SK-N-SH (cell line): ENCODE measurements around the gene C8B.

Experiments
- CHD2 ChIP-seq: fragments of 150-350 bp; IDR thresholded peaks from 2 replicates; pipeline ENCODE4 v1.6.1; 2018; ENCODE audit warnings: low read length; ENCODE audit not compliant: partially characterized antibody
- CTCF ChIP-seq: fragments of 200-600 bp; sonication (generic); IDR thresholded peaks from 2 replicates; pipeline ENCODE4 v1.6.1; 2017; ENCODE audit warnings: antibody characterized with exemption, mild to moderate bottlenecking, moderate library complexity
- EP300 ChIP-seq, 2 experiments: IDR thresholded peaks; 2 replicates each; pipeline versions ENCODE4 v1.4.0 to v1.6.1; 2012; ENCODE audit warnings: borderline replicate concordance in 1 of 2, low read depth in 1 of 2, low read length in 1 of 2
- EZH2phosphoT487 ChIP-seq: fragments of 200-600 bp; sonication (generic); IDR thresholded peaks from 2 replicates; pipeline ENCODE4 v1.6.1; 2017; ENCODE audit warnings: low read depth, mixed run types, mild to moderate bottlenecking, antibody characterized with exemption, moderate library complexity, borderline replicate concordance
- IRF3 ChIP-seq: fragments of 150-350 bp; IDR thresholded peaks from 2 replicates; pipeline ENCODE4 v1.6.1; 2016; ENCODE audit warnings: mild to moderate bottlenecking, low read depth, low read length
- JUND ChIP-seq: IDR thresholded peaks from 2 replicates; pipeline ENCODE4 v1.4.0; 2012
- MAX ChIP-seq: IDR thresholded peaks from 2 replicates; pipeline ENCODE4 v1.4.0; 2012; ENCODE audit warnings: low read depth
- MXI1 ChIP-seq: IDR thresholded peaks from 2 replicates; pipeline ENCODE4 v1.6.1; 2012; ENCODE audit warnings: mild to moderate bottlenecking, low read depth, low read length, improper control_type of control experiment
- NRF1 ChIP-seq: IDR thresholded peaks from 2 replicates; pipeline ENCODE4 v1.6.1; 2012; ENCODE audit warnings: low read depth, mild to moderate bottlenecking, low read length
- POLR2AphosphoS5 ChIP-seq: IDR thresholded peaks from 2 replicates; pipeline ENCODE4 v1.6.1; 2012; ENCODE audit warnings: low read depth, low read length
- RFX5 ChIP-seq: IDR thresholded peaks from 2 replicates; pipeline ENCODE4 v1.6.1; 2012; ENCODE audit warnings: mild to moderate bottlenecking, improper control_type of control experiment, low read length
- YY1 ChIP-seq: IDR thresholded peaks from 2 replicates; pipeline ENCODE4 v1.4.0; 2012; ENCODE audit warnings: low read depth, mild to moderate bottlenecking
- ZBTB33 ChIP-seq: IDR thresholded peaks from 2 replicates; pipeline ENCODE4 v1.4.0; 2012; ENCODE audit warnings: low read depth, borderline replicate concordance

- TF ChIP-seq CHD2 (no peak), EP300 (IDR thresholded peaks at IDR 0.05; ENCODE audit: borderline replicate concordance in 1 of 2, low read depth in 1 of 2, low read length in 1 of 2) (no peak), CTCF (no peak), JUND (no peak), EZH2phosphoT487 (no peak), POLR2AphosphoS5 (no peak), IRF3 (no peak), NRF1 (no peak), MAX (no peak), RFX5 (no peak), ZBTB33 (no peak), YY1 (no peak), MXI1 (no peak)
Observed at GRCh38 chr1:56908619-56909221, 57.1 kb downstream of the C8B start.
